ENCODE data around the gene AOC1.

Gene AOC1

DNA sequence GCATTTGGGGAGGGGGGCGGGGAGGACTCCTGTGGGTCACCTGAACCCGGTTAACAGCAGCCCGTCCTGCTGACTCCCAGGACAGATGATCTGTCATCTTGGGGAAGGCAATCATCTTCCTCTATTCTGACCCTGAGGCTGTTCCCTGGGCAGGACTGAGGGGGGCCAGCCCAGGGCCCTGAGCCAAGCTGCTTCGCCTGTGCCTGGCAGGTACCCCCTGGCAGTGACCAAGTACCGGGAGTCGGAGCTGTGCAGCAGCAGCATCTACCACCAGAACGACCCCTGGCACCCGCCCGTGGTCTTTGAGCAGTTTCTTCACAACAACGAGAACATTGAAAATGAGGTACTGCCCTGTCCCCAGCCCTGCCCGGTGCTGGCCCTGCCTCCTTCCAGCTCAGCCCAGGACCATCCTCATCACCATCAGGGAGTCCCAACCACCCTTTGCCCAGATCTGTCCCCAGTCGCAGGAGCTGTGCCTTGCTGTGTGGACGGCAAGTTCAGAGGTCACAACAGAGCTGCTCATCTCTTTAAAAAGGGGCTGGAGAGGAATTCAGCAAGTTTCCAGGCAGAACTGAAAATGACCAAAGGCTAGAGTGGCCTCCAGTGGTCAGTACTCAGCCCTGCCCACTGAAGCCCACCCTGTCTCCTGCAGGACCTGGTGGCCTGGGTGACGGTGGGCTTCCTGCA lies 8.1 kb downstream of the AOC1 start:
- TF ChIP-seq, protein P1, sequence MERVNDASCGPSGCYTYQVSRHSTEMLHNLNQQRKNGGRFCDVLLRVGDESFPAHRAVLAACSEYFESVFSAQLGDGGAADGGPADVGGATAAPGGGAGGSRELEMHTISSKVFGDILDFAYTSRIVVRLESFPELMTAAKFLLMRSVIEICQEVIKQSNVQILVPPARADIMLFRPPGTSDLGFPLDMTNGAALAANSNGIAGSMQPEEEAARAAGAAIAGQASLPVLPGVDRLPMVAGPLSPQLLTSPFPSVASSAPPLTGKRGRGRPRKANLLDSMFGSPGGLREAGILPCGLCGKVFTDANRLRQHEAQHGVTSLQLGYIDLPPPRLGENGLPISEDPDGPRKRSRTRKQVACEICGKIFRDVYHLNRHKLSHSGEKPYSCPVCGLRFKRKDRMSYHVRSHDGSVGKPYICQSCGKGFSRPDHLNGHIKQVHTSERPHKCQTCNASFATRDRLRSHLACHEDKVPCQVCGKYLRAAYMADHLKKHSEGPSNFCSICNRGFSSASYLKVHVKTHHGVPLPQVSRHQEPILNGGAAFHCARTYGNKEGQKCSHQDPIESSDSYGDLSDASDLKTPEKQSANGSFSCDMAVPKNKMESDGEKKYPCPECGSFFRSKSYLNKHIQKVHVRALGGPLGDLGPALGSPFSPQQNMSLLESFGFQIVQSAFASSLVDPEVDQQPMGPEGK (CRISPR knock-in tag; IDR thresholded peaks at IDR 0.05; ENCODE audit: borderline replicate concordance), result no peak
- TF ChIP-seq, protein P2, sequence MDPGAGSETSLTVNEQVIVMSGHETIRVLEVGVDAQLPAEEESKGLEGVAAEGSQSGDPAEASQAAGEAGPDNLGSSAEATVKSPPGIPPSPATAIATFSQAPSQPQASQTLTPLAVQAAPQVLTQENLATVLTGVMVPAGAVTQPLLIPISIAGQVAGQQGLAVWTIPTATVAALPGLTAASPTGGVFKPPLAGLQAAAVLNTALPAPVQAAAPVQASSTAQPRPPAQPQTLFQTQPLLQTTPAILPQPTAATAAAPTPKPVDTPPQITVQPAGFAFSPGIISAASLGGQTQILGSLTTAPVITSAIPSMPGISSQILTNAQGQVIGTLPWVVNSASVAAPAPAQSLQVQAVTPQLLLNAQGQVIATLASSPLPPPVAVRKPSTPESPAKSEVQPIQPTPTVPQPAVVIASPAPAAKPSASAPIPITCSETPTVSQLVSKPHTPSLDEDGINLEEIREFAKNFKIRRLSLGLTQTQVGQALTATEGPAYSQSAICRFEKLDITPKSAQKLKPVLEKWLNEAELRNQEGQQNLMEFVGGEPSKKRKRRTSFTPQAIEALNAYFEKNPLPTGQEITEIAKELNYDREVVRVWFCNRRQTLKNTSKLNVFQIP (CRISPR knock-in tag; IDR thresholded peaks at IDR 0.05; ENCODE audit: borderline replicate concordance, low read depth), result no peak
- TF ChIP-seq ZFP3 (CRISPR knock-in tag; IDR thresholded peaks at IDR 0.05) (no peak), ISL1 (CRISPR knock-in tag; IDR thresholded peaks at IDR 0.05) (no peak)
- ATAC-seq, result peak; percentile 15

DNA sequence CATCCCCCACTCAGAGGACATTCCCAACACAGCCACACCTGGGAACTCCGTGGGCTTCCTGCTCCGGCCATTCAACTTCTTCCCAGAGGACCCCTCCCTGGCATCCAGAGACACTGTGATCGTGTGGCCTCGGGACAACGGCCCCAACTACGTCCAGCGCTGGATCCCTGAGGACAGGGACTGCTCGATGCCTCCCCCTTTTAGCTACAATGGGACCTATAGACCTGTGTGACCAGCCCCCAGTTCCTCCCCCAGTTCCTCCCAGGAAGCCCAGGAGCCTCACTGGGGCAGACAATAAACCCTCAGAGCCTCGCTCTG lies 8.6 kb downstream of the AOC1 start:
- ATAC-seq, result no peak
- TF ChIP-seq ESRRG (CRISPR knock-in tag; IDR thresholded peaks at IDR 0.05) (no peak), BACH2 (CRISPR knock-in tag; IDR thresholded peaks at IDR 0.05; ENCODE audit: borderline replicate concordance) (no peak), PPARA (CRISPR knock-in tag; IDR thresholded peaks at IDR 0.05; ENCODE audit: borderline replicate concordance) (no peak), GLIS3 (CRISPR knock-in tag; IDR thresholded peaks at IDR 0.05) (no peak), ZNF565 (CRISPR knock-in tag; conservative IDR thresholded peaks at IDR 0.05; ENCODE audit: low read depth) (no peak)

DNA sequence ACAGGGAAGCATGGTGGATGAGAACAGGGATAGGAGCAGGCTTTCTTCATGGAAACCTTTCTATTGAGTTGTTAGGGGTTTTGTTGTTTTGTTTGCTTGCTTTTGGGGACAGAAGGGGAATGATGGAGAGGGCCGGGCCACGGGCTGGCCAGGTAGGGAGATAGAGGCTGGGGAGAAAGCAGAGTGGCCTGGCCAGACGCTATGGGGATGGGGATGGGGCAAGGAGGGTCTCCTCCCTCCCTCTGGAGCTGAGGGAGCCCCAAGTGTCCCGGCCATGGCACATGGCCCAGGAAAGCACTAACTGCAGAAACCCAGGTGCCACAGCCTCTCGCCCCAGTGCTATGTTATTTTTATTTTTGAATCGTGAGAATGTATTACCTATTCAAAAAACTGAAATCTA lies 10.0 kb downstream of the AOC1 start:
- ATAC-seq, result no peak
- no peak for TF ChIP-seq ARNTL (CRISPR knock-in tag; IDR thresholded peaks at IDR 0.05; ENCODE audit: borderline replicate concordance, low read depth)
- TF ChIP-seq SNAI2 (CRISPR knock-in tag; IDR thresholded peaks at IDR 0.05), result no peak
- TF ChIP-seq OSR1 (CRISPR knock-in tag; IDR thresholded peaks at IDR 0.05), result no peak
- no peak for TF ChIP-seq CSDC2 (CRISPR knock-in tag; IDR thresholded peaks at IDR 0.05)
- TF ChIP-seq TCF4 (CRISPR knock-in tag; IDR thresholded peaks at IDR 0.05; ENCODE audit: borderline replicate concordance), result no peak
- TF ChIP-seq, protein P3, sequence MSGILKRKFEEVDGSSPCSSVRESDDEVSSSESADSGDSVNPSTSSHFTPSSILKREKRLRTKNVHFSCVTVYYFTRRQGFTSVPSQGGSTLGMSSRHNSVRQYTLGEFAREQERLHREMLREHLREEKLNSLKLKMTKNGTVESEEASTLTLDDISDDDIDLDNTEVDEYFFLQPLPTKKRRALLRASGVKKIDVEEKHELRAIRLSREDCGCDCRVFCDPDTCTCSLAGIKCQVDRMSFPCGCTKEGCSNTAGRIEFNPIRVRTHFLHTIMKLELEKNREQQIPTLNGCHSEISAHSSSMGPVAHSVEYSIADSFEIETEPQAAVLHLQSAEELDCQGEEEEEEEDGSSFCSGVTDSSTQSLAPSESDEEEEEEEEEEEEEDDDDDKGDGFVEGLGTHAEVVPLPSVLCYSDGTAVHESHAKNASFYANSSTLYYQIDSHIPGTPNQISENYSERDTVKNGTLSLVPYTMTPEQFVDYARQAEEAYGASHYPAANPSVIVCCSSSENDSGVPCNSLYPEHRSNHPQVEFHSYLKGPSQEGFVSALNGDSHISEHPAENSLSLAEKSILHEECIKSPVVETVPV (CRISPR knock-in tag; IDR thresholded peaks at IDR 0.05), result no peak
- TF ChIP-seq, protein P2 (CRISPR knock-in tag; IDR thresholded peaks at IDR 0.05; ENCODE audit: borderline replicate concordance, low read depth), result no peak
- TF ChIP-seq, protein P4, sequence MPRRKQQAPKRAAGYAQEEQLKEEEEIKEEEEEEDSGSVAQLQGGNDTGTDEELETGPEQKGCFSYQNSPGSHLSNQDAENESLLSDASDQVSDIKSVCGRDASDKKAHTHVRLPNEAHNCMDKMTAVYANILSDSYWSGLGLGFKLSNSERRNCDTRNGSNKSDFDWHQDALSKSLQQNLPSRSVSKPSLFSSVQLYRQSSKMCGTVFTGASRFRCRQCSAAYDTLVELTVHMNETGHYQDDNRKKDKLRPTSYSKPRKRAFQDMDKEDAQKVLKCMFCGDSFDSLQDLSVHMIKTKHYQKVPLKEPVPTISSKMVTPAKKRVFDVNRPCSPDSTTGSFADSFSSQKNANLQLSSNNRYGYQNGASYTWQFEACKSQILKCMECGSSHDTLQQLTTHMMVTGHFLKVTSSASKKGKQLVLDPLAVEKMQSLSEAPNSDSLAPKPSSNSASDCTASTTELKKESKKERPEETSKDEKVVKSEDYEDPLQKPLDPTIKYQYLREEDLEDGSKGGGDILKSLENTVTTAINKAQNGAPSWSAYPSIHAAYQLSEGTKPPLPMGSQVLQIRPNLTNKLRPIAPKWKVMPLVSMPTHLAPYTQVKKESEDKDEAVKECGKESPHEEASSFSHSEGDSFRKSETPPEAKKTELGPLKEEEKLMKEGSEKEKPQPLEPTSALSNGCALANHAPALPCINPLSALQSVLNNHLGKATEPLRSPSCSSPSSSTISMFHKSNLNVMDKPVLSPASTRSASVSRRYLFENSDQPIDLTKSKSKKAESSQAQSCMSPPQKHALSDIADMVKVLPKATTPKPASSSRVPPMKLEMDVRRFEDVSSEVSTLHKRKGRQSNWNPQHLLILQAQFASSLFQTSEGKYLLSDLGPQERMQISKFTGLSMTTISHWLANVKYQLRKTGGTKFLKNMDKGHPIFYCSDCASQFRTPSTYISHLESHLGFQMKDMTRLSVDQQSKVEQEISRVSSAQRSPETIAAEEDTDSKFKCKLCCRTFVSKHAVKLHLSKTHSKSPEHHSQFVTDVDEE (CRISPR knock-in tag; IDR thresholded peaks at IDR 0.05), result no peak
- no peak for TF ChIP-seq ZFP30 (CRISPR knock-in tag; IDR thresholded peaks at IDR 0.05)
- TF ChIP-seq, protein P1 (CRISPR knock-in tag; IDR thresholded peaks at IDR 0.05; ENCODE audit: borderline replicate concordance), result no peak
- TF ChIP-seq ZC3H10 (CRISPR knock-in tag; IDR thresholded peaks at IDR 0.05), result no peak
- no peak for TF ChIP-seq ZNF70 (CRISPR knock-in tag; IDR thresholded peaks at IDR 0.05)
